ENCODE data around the gene USP48.
A peak's percentile ranks its signal among the peaks of the same experiment; 100 is the strongest.
"Not testable (repeated sequence)": the region's sequence is repeated elsewhere in the genome, so short reads cannot be mapped to it uniquely, and the experiment has no call there.

The USP48 gene

GRCh38 chr1:21782868-21783678, at the start of gene USP48:
TSS of gene USP48 (minus strand) at chr1:21783149. CDS start at chr1:21782957, 192 bp downstream.
- DNase-seq (ENCODE audit: low read depth in 4 of 4, low spot score in 1 of 4) = peak; percentile 88 to 95 (median 93)

- DNase-seq (ENCODE audit: low read depth in 4 of 4, low spot score in 1 of 4) = no peak
Measured at GRCh38 chr1:21831454-21831970, 48.6 kb upstream of the USP48 start.

GRCh38 chr1:21830792-21831453, 48.0 kb upstream of the USP48 start:
- DNase-seq (ENCODE audit: low read depth in 4 of 4, low spot score in 1 of 4) = no peak

GRCh38 chr1:21829294-21829693, 46.3 kb upstream of the USP48 start:
- DNase-seq (ENCODE audit: low read depth in 4 of 4, low spot score in 1 of 4) = no peak

DNA sequence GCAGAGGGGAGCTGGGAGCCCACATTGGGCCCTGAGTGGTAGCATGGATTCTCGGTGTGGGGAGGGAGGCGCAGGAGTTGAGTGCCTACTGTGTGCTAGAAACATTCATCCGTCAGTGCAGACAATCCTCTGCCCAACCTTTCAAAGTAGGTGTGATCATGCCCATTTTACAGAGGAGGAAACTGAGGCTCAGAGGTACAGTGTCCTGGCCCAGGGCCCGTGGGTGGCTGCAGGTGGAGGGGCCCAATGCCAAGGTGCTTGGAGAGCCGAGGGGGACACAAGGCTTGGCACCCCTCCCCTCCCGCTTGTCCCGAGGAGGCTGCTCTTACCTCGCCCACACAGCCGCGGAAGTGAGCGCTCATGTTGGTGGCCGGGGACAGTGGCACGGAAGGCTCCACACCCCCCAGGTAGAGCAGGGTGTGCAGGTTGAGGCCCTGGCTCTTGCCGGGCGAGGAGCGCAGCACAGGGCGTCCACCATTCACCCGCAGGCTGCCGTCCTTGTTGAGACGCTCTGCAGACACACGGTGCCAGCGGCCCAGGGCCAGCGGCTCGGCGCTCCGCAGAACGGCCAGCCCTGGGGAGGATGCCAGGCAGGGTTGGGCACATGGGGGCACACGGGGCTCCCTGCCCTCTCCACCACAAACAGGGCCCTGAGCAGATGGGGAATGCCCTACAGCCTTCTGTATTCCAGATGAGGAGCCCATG, 45.7 kb upstream of the USP48 start:
- no peak for DNase-seq (ENCODE audit: low read depth in 4 of 4, low spot score in 1 of 4)

GRCh38 chr1:21828075-21828474, 45.1 kb upstream of the USP48 start:
- no peak for DNase-seq (ENCODE audit: low read depth in 4 of 4, low spot score in 1 of 4)

GRCh38 chr1:21827141-21827679, 44.3 kb upstream of the USP48 start:
- DNase-seq (ENCODE audit: low read depth in 4 of 4, low spot score in 1 of 4) = no peak

DNA sequence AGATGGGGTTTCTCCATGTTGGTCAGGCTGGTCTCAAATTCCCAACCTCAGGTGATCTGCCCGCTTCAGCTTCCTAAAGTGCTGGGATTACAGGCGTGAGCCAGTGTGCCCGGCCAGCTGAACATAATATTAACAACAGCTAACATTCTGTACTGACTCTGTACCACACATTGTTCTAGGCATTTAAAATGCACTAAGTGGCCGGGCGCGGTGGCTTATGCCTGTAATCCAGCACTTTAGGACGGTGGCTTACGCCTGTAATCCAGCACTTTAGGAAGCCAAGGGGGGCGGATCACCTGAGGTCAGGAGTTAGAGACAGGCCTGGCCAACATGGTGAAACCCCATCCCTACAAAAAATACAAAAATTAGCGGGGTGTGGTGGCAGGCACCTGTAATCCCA, 43.7 kb upstream of the USP48 start:
- not testable (repeated sequence) for DNase-seq (ENCODE audit: low read depth in 4 of 4, low spot score in 1 of 4)

DNA sequence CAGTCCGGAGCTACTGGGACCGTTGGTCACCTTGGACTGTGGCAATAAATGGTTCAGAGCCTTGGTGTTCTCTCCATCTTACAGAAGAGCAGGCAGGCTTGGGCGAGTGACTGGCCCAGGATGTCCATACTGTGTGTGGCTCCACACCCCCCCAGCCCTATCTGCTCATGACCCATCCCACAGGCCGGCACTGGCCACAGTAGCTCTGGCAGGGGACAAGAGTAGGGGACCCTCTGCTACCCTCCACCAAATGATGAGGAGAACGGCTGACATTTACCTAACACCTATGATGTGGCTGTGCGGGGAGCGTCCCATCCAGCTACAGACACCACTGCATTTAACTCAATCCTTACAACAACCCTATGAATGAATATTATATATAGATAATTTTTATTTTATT, 42.4 kb upstream of the USP48 start:
- no peak for DNase-seq (ENCODE audit: low read depth in 4 of 4, low spot score in 1 of 4)

DNA sequence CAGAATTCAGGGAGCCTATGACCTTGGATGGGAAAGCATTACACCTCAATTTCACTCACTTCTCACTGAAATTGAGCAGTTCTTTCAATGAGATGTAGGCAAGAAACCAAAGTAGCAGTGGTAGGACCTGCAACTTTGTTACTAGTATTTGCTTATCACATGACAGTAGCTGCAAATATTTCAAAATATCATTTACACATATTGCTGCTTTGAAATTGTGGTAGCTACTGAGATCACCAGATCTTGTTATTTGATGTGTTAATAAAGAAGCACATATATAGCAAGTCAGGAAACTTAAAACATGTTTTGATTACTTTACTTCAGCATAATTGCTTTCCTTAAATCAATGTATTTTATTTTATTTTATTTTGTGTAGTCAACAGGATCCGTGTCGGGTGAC, 42.0 kb upstream of the USP48 start:
- DNase-seq (ENCODE audit: low read depth in 4 of 4, low spot score in 1 of 4) = no peak

GRCh38 chr1:21823980-21824702, 41.2 kb upstream of the USP48 start:
- DNase-seq (ENCODE audit: low read depth in 4 of 4, low spot score in 1 of 4) = no peak

DNA sequence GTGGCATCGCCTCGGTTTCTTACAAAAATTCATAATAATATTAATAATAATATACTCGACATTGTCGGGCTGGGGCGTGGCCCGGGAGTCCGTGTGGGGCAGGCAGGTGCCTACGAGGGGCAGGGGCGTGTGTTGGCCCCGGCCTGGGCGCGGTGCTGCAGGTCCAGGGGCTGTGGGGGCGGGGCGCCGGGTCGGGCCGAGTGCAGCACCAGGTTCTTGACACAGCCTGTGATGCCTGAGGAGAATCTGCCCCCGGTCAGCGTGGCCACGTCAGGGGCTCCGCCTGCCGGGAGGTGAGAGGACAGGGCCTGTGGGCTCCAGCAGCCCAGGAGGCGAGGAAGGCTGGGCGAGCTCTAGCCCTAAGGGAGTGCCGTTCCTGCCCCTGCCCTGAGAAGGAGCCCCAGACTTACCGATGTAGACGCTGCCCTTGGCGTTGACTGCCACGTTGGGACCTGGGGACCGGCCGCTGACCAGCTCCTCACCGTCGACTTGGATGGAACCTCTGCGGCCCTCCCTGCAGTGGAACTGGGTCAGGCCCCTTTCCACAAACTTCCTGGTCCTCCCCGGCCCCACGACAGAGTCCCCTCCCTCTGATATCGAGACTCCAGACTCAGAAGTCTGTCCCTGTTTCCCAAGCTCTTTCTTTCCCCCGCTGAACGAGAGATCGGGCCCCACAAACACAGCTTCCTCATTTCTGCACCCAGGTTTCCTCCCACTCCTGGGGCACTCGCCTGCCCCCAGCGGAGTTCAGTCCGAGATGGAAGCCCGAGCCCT, 40.4 kb upstream of the USP48 start:
- no peak for DNase-seq (ENCODE audit: low read depth in 4 of 4, low spot score in 1 of 4)

- DNase-seq (ENCODE audit: low read depth in 4 of 4, low spot score in 1 of 4) = no peak
Measured at GRCh38 chr1:21822349-21822748, 39.4 kb upstream of the USP48 start.

GRCh38 chr1:21821385-21822019, 38.6 kb upstream of the USP48 start:
- DNase-seq (ENCODE audit: low read depth in 4 of 4, low spot score in 1 of 4) = no peak

DNA sequence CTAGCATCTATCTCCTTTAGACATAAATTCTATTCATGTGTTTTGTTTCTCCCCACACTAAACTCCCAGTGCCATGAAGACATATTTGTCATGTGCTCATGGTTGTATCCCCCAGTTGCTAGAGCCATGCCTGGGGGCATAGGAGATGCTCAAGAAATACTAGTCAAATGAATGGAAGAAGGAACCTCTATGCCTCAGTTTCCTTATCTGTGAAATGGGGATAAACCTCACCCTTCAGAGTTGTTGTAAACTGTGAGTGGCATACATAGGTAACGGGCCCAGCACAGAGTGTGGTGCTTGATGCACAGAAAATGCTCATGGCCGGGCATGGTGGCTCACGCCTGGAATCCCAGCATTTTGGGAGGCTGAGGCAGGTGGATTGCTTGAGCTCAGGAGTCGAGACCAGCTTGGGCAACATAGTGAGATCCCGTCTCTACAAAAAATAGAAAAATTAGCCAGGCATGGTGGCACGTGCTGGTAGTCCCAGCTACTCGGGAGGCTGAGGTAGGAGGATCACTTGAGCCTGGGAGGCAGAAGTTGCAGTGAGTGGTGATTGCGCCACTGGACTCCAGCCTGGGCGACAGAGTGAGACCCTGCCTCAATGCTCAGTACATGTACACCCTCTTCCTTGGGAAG, 37.8 kb upstream of the USP48 start:
- DNase-seq (ENCODE audit: low read depth in 4 of 4, low spot score in 1 of 4) = no peak

DNA sequence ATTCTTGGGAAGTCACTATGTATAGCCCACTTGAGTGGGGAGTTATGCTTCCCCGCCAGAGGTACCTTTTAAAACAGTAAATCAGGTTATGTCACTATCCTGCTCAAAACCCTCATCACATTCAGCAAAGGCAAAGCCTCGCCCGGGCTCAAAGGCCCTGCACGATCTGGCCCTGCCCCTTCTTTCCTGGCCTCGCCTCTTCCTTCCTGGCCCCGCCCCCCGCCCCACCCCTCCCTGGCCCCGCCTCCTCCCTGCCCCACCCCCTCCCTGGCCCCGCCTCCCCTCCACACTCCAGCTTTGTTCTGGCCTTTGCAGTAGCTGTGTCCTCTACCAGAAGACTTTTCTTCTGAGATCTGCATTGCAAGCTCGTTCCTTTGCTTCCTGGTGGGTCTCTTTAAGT, 35.7 kb upstream of the USP48 start:
- DNase-seq (ENCODE audit: low read depth in 4 of 4, low spot score in 1 of 4) = peak in 2 of 4 experiments; percentile 4 to 11

DNA sequence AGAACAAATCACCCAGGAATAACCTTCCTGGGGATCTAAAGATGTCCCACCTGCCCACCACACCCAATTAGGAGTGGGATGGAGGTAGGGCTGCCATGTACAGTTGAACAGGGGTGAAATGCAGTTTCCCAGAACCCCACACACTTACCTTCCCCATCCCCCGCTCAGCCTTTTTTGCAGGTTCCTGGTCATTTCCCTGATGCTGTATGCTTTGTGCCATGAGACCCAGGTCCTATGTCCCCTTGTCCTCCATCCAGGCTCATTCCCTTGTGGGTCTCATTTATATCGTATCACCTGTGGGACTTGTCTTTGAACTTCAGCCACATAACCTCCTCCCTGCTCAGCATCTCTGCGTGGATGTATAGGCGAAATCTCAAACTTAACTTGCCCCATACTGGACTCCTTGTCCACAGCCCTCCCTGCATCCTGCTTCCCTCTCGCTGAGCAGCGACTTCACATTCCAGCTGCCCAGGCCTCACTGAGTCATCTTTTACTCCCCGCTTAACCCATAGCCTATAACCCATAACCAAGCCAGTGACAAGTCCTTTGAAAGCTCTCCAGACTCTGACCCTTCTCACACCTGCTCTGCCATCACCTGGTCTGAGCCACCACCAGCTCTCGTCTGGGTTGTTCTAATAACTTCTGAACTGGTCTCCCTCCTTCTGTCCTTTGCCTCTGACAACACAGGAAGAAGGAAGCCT, 33.8 kb upstream of the USP48 start:
- DNase-seq (ENCODE audit: low read depth in 4 of 4, low spot score in 1 of 4) = no peak

DNA sequence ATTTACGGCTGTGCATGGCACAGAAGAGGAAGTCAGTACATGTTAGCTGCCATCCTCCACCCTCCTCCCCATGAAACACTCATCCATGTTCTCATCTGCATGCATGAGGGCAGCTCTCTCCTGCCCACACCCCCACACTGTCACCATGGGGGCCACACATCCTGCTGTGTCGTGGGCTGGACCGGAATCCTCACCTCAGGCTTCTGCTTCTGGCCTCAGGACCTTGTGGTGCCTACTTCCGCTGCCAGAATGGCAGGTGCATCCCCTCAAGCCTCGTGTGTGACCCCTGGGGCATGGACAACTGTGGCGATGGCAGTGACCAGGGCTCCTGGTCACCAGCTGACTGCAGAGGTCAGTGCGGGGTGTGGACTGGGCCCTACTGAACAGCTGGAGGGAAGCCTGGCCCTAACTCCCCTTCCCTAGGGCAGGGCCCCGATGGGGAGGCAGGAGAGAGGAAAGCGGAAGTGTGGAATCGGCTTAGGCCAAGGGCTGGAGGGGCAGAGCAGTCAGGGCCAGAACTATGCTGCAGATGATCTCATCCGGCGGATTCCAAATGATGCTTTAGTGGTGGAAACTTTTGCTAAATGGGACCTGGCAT, 32.9 kb upstream of the USP48 start:
- no peak for DNase-seq (ENCODE audit: low read depth in 4 of 4, low spot score in 1 of 4)
